ENCODE measurements around the gene SMLR1. TPM values are rescaled to one million over a fixed set of nuclear protein-coding genes. Genes with fewer than 3 reads are reported as not detected.

SMLR1 gene
- total and polyA plus RNA-seq, 10 of the 15 experiments (the other 5 are each of a cell fraction or from before 2014, with no cell fraction given), result 0.10 TPM; not detected in 9

DNA sequence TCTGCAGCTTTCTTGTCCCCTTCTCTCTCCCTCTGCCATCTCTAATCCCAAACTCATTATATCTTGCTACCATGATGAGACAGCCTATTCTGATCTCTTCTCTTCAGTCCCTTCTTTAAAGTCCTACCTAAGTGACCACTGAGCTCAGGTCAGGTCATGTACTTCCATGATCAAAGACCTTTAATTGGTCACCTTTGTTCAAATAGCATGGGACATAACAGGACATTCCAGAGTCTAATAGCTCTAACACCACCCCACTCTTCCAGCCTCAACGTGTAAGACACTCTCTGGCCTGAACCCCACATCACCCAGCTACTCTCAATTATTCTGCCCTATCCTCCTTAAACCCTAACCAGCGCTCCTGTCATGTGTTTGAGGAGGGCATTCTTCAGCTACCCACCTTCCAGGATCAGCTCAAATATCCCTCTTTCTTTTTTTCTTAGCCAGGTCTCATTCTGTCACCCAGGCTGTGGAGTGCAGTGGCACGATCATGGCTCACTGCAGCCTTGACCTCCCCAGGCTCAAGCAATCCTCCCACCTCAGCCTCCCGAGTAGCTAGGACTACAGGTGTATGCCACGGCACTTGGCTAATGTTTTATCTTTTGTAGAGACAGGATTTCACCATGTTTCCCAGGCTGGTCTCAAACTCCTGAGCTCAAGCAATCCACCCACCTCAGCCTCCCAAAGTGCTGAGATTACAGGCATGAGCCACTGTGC is 2.1 kb upstream of the SMLR1 start:
- ChIA-PET RAD21 (ENCODE audit: unreplicated experiment) (interaction anchor here (0.9 kb wide), 1 partner anchor 127 kb away, joined by 3 read pairs; no protein-coding TSS in a partner anchor), CTCF (interaction anchor here (0.9 to 1.5 kb wide), 5 partner anchors 10 to 503 kb away, joined by 3 to 4 read pairs (median 3); no protein-coding TSS in a partner anchor), SMC1A (ENCODE audit: uncharacterized antibody, unreplicated experiment) (interaction anchor here (0.6 to 1.1 kb wide), 4 partner anchors 18 to 787 kb away, joined by 3 to 4 read pairs (median 4); no protein-coding TSS in a partner anchor), POLR2A (no interaction called here)
- ATAC-seq, result no peak
- Histone ChIP-seq H3K79me2 (ENCODE audit: control insufficient read depth, insufficient read depth, low read length) (no peaks in the 10 kb centered on the region), H3K4me2 (ENCODE audit: control insufficient read depth, insufficient read depth) (no peak overlapping the region), H3K4me3 (no peak overlapping the region), H3K9me3 (replicated peaks; ENCODE audit: control insufficient read depth, insufficient read depth, low read length) (no peaks in the 10 kb centered on the region; the same call in 2 of the 3 replicates), H3K36me3 (ENCODE audit: control insufficient read depth in 2 of 2, insufficient read depth in 2 of 2, low read length in 1 of 2) (no peaks in the 10 kb centered on the region), H4K20me1 (ENCODE audit: control insufficient read depth, insufficient read depth) (no peaks in the 10 kb centered on the region), H3K9ac (ENCODE audit: control insufficient read depth, insufficient read depth, low read length) (no peak overlapping the region), H3K4me1 (ENCODE audit: control insufficient read depth, insufficient read depth, low read length) (no peaks in the 10 kb centered on the region), H3K27ac (ENCODE audit: control insufficient read depth, insufficient read depth) (no peak overlapping the region), H2AFZ (ENCODE audit: control insufficient read depth, low read depth, low read length) (no peak overlapping the region), H3K27me3 (replicated peaks in 1 of 2; ENCODE audit: control insufficient read depth in 2 of 2, insufficient read depth in 2 of 2, low read length in 1 of 2) (no peaks in the 10 kb centered on the region)
- DNase-seq (ENCODE audit: low read depth, low spot score), result no peak
- in situ Hi-C loops (cut with MboI) (no loop called here), intact Hi-C loops (cut with micrococcal nuclease; ENCODE audit: unreplicated experiment) (no loop called here)
- BruUV-seq (replicated peaks), result no TSS peak
- TF ChIP-seq SUPT20H (IDR thresholded peaks at IDR 0.05; ENCODE audit: borderline replicate concordance, control insufficient read depth, low read depth, low read length), result no peak
- FAIRE-seq, result no peak
- WGBS (ENCODE audit: insufficient coverage, insufficient replicate concordance, low lambda C conversion rate, missing lambda C conversion rate), result 46% methylated on average over 5 of the region's 5 CpGs

DNA sequence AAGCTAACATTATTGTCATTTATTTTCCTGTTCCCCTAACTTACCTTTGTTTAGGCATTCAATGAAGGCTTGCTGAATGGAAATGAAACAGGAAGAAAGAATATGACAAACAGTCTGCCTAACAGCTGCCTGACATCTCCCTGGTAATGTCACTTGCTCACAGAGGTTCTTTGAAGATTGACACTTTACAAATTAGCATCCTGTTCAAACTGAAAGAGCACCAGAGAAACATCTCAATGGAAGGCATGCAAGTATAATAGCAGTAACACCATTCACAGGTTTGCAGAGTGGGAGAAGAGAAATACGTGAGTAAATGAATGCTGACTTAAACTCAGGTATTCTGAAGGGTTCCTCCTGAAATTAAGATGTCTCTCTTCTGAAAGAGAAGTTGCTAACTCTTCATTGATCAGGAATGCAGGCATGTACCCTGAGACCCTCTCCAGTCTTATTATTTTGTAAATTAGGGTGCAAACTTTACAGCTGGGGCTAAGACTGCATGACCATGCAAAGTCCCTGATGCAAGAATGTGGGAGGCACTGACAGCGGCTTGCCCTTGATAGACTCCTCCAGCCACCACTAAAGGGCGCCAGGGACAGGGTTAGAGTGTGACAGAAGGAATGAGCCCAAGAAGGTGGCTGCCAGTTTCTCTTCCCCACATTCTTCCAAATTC is 1.3 kb upstream of the SMLR1 start:
- Histone ChIP-seq H3K36me3 (ENCODE audit: control insufficient read depth in 2 of 2, insufficient read depth in 2 of 2, low read length in 1 of 2) (no peaks in the 10 kb centered on the region), H3K9me3 (replicated peaks; ENCODE audit: control insufficient read depth, insufficient read depth, low read length) (no peaks in the 10 kb centered on the region; the same call in 2 of the 3 replicates), H3K4me1 (ENCODE audit: control insufficient read depth, insufficient read depth, low read length) (no peaks in the 10 kb centered on the region), H3K79me2 (ENCODE audit: control insufficient read depth, insufficient read depth, low read length) (no peaks in the 10 kb centered on the region), H3K27me3 (replicated peaks in 1 of 2; ENCODE audit: control insufficient read depth in 2 of 2, insufficient read depth in 2 of 2, low read length in 1 of 2) (no peaks in the 10 kb centered on the region), H3K4me2 (ENCODE audit: control insufficient read depth, insufficient read depth) (no peak overlapping the region), H4K20me1 (ENCODE audit: control insufficient read depth, insufficient read depth) (no peaks in the 10 kb centered on the region), H3K27ac (ENCODE audit: control insufficient read depth, insufficient read depth) (no peak overlapping the region), H3K9ac (ENCODE audit: control insufficient read depth, insufficient read depth, low read length) (no peak overlapping the region), H2AFZ (ENCODE audit: control insufficient read depth, low read depth, low read length) (no peak overlapping the region), H3K4me3 (no peak overlapping the region)
- in situ Hi-C loops (cut with MboI), result no loop called here
- FAIRE-seq, result peak; percentile 27
- POLR2A ChIA-PET, result no interaction called here
- no TSS peak for BruUV-seq (replicated peaks)
- 58% methylated on average over 3 of the region's 3 CpGs for WGBS (ENCODE audit: insufficient coverage, insufficient replicate concordance, low lambda C conversion rate, missing lambda C conversion rate)
- CTCF ChIA-PET, result interaction anchor here (0.9 to 1.5 kb wide), 5 partner anchors 9 to 504 kb away, joined by 3 to 4 read pairs (median 3); no protein-coding TSS in a partner anchor
- no peak for DNase-seq (ENCODE audit: low read depth, low spot score)
- RAD21 ChIA-PET (ENCODE audit: unreplicated experiment), result interaction anchor here (0.9 kb wide), 1 partner anchor 128 kb away, joined by 3 read pairs; no protein-coding TSS in a partner anchor
- intact Hi-C loops (cut with micrococcal nuclease; ENCODE audit: unreplicated experiment), result no loop called here
- SMC1A ChIA-PET (ENCODE audit: uncharacterized antibody, unreplicated experiment), result interaction anchor here (1.1 kb wide), 1 partner anchor 98 kb away, joined by 3 read pairs; no protein-coding TSS in a partner anchor
- ATAC-seq, result peak; percentile 50
- TF ChIP-seq, protein P1, sequence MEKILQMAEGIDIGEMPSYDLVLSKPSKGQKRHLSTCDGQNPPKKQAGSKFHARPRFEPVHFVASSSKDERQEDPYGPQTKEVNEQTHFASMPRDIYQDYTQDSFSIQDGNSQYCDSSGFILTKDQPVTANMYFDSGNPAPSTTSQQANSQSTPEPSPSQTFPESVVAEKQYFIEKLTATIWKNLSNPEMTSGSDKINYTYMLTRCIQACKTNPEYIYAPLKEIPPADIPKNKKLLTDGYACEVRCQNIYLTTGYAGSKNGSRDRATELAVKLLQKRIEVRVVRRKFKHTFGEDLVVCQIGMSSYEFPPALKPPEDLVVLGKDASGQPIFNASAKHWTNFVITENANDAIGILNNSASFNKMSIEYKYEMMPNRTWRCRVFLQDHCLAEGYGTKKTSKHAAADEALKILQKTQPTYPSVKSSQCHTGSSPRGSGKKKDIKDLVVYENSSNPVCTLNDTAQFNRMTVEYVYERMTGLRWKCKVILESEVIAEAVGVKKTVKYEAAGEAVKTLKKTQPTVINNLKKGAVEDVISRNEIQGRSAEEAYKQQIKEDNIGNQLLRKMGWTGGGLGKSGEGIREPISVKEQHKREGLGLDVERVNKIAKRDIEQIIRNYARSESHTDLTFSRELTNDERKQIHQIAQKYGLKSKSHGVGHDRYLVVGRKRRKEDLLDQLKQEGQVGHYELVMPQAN (conservative IDR thresholded peaks at IDR 0.05), result no peak
- TF ChIP-seq, protein P2, sequence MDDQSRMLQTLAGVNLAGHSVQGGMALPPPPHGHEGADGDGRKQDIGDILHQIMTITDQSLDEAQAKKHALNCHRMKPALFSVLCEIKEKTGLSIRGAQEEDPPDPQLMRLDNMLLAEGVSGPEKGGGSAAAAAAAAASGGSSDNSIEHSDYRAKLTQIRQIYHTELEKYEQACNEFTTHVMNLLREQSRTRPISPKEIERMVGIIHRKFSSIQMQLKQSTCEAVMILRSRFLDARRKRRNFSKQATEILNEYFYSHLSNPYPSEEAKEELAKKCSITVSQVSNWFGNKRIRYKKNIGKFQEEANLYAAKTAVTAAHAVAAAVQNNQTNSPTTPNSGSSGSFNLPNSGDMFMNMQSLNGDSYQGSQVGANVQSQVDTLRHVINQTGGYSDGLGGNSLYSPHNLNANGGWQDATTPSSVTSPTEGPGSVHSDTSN (IDR thresholded peaks at IDR 0.05; ENCODE audit: insufficient replicate concordance, low read depth, low read length), result peak; percentile 26
- TF ChIP-seq HDGF (IDR thresholded peaks at IDR 0.05), result no peak
- TF ChIP-seq ETV6 (conservative IDR thresholded peaks at IDR 0.05 in 1 of 2, IDR thresholded peaks at IDR 0.05 in 1 of 2; ENCODE audit: borderline replicate concordance in 1 of 2, low read depth in 1 of 2), result peak in 1 of 2 experiments; percentile 22; a peak in 1 of 4 replicates
- TF ChIP-seq, protein P3, sequence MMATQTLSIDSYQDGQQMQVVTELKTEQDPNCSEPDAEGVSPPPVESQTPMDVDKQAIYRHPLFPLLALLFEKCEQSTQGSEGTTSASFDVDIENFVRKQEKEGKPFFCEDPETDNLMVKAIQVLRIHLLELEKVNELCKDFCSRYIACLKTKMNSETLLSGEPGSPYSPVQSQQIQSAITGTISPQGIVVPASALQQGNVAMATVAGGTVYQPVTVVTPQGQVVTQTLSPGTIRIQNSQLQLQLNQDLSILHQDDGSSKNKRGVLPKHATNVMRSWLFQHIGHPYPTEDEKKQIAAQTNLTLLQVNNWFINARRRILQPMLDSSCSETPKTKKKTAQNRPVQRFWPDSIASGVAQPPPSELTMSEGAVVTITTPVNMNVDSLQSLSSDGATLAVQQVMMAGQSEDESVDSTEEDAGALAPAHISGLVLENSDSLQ (IDR thresholded peaks at IDR 0.05), result peak; percentile 69

Measured in GM12878 (cell line).